ENCODE results near the gene HTT.

HTT gene

DNA sequence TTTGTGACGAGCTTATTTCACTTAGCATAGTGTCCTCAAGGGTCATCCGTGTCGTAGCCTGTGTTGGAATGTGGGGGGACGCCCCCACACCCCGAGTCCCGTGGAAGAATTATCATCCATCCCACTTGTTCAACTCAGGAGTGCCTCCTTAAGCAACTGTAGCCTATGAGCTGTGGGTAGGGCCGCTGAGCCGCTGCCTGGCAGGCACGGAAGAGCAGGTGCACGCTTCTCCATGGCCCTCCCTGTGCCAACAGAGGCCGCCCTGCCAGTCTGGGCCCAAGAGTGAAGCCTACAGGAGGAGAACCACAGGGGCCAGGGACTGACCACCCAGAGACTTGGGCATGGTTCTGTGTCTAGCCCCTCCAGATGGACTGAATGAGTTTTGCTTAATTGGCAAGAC lies 216.0 kb downstream of the HTT start:
- Histone ChIP-seq H3K4me2 (peak overlapping the region in 9 of 11 experiments; percentile 88 to 100 (median 97); a peak in 17 of 22 replicates), H4K20me1 (peaks cover 0 to 26% (median 16%) of the 10 kb centered on the region in 11 experiments; a peak in 14 of 22 replicates), H3K4me1 (peaks cover 61 to 89% (median 84%) of the 10 kb centered on the region in 10 experiments), H3K9ac (0 out of 22 replicates have a peak overlapping the region, but pooled peaks of 1 of the 11 experiments have one; percentile 4), H3K36me3 (peaks cover 0 to 2% (median 0%) of the 10 kb centered on the region in 11 experiments; a peak in 2 of 22 replicates), H3K27ac (peak overlapping the region in 4 of 11 experiments; percentile 27 to 97 (median 92); a peak in 4 of 22 replicates), H3K9me3 (replicated peaks in 1 of 11) (no peaks in the 10 kb centered on the region), H3K27me3 (peaks cover 0 to 28% (median 0%) of the 10 kb centered on the region in 11 experiments; a peak in 5 of 22 replicates), H3K4me3 (no peak overlapping the region)
- no peak for TF ChIP-seq Cebpa-rat (IDR thresholded peaks at IDR 0.05)

GRCh38 chr4:3290889-3291321 lies 216.4 kb downstream of the HTT start:
- TF ChIP-seq Cebpa-rat (IDR thresholded peaks at IDR 0.05): no peak
- peaks cover 57 to 89% (median 84%) of the 10 kb centered on the region in 10 experiments for H3K4me1 ChIP-seq
- H4K20me1 ChIP-seq: peaks cover 0 to 30% (median 18%) of the 10 kb centered on the region in 11 experiments; a peak in 14 of 22 replicates
- peak overlapping the region; percentile 88 to 100 (median 97); a peak in 21 of 22 replicates for H3K4me2 ChIP-seq
- H3K4me3 ChIP-seq: no peak overlapping the region
- peak overlapping the region in 5 of 11 experiments; percentile 27 to 97 (median 89); a peak in 6 of 22 replicates for H3K27ac ChIP-seq
- peaks cover 0 to 6% (median 3%) of the 10 kb centered on the region in 11 experiments; a peak in 8 of 22 replicates for H3K36me3 ChIP-seq
- peaks cover 0 to 2% (median 0%) of the 10 kb centered on the region in 11 experiments; a peak in 4 of 22 replicates for H3K9me3 ChIP-seq (replicated peaks in 1 of 11)
- peaks cover 0 to 25% (median 0%) of the 10 kb centered on the region in 11 experiments; a peak in 5 of 22 replicates for H3K27me3 ChIP-seq
- 0 out of 22 replicates have a peak overlapping the region, but pooled peaks of 1 of the 11 experiments have one; percentile 4 for H3K9ac ChIP-seq

DNA sequence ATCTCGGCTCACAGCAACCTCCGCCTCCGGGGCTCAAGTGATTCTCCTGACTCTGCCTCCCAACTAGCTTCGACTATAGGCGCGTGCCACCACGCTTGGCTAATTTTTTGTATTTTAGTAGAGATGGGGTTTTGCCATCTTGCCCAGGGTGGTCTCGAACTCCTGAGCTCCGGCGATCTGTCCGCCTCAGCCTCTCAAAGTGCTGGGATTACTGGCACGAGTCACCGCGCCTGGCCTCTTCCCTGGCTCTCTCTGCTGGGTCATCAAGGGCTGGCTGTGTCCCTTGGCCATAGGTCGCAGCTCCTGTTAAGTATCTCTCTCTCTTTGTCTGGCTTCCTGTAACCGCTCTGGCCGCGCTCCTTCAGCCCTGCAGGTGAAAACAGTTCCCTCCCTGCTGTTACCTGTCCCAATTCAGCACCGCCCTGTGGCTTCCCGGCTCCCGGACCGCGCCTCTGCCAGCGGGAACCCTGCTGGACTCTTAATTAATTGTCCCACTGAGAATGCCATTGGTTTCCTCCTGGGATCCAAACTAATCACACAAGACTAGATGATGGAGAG lies 217.0 kb downstream of the HTT start:
- peaks cover 53 to 89% (median 85%) of the 10 kb centered on the region in 10 experiments for H3K4me1 ChIP-seq
- H3K36me3 ChIP-seq: peaks cover 0 to 12% (median 8%) of the 10 kb centered on the region in 11 experiments; a peak in 13 of 22 replicates
- peak overlapping the region; percentile 88 to 100 (median 97) for H3K4me2 ChIP-seq
- peaks cover 0 to 8% (median under 1%) of the 10 kb centered on the region in 11 experiments; a peak in 7 of 22 replicates for H3K9me3 ChIP-seq (replicated peaks in 1 of 11)
- no peak for TF ChIP-seq Cebpa-rat (IDR thresholded peaks at IDR 0.05)
- H3K4me3 ChIP-seq: peak overlapping the region; percentile 68 to 90 (median 76)
- peaks cover 3 to 36% (median 24%) of the 10 kb centered on the region in 11 experiments; a peak in 16 of 22 replicates for H4K20me1 ChIP-seq
- peaks cover 0 to 23% (median 0%) of the 10 kb centered on the region in 11 experiments; a peak in 5 of 22 replicates for H3K27me3 ChIP-seq
- peak overlapping the region; percentile 79 to 95 (median 87) for H3K9ac ChIP-seq
- peak overlapping the region; percentile 47 to 97 (median 87); a peak in 21 of 22 replicates for H3K27ac ChIP-seq

DNA sequence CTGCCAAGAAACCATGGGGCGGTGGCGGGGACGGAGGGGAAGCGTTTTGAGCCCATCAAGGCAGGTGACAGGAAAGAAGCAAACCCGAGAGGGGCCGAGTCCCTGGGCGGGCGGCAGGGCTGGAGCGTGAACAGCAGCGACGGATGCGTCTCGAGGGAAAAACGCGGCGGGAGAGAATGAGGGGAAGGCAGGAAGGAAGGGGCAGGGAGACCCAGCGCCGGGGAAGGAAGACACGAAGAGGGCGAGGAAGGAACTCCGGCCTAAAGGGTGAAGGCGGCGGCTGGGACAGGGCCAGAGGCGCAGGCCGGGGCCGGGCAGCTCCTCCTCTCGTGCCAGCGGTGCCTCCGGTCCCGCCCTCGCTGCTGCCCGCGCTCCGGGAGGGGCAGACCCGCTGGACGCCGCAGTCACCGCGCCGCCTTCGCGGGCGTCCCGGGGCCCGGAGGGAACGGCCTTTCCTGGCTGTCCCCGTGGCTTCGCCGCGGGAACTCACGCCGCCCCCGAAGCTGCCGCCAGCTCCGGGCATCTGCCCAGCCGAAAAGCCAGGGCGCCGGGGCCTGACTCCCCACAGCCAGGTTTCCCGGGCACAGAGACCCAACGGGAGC lies 217.6 kb downstream of the HTT start:
- Histone ChIP-seq H3K4me1 (peaks cover 47 to 89% (median 84%) of the 10 kb centered on the region in 10 experiments), H3K9me3 (replicated peaks in 1 of 11) (peaks cover 0 to 13% (median 6%) of the 10 kb centered on the region in 11 experiments; a peak in 14 of 22 replicates), H3K4me2 (peak overlapping the region; percentile 88 to 100 (median 97)), H4K20me1 (peaks cover 9 to 42% (median 30%) of the 10 kb centered on the region in 11 experiments; a peak in 16 of 22 replicates), H3K4me3 (peak overlapping the region; percentile 68 to 90 (median 76)), H3K36me3 (peaks cover 0 to 17% (median 14%) of the 10 kb centered on the region in 11 experiments; a peak in 14 of 22 replicates), H3K9ac (peak overlapping the region; percentile 79 to 95 (median 87)), H3K27ac (peak overlapping the region; percentile 47 to 97 (median 87); a peak in 21 of 22 replicates), H3K27me3 (peaks cover 0 to 17% (median 0%) of the 10 kb centered on the region in 11 experiments; a peak in 5 of 22 replicates)
- no peak for TF ChIP-seq Cebpa-rat (IDR thresholded peaks at IDR 0.05)

- H3K27me3 ChIP-seq: peaks cover 0 to 10% (median 0%) of the 10 kb centered on the region in 11 experiments; a peak in 4 of 22 replicates
- peaks cover 9 to 49% (median 35%) of the 10 kb centered on the region in 11 experiments; a peak in 17 of 22 replicates for H4K20me1 ChIP-seq
- H3K9ac ChIP-seq: peak within 1 kb of the TSS; percentile 88 to 98 (median 95)
- peaks cover 0 to 21% (median 13%) of the 10 kb centered on the region in 11 experiments; a peak in 17 of 22 replicates for H3K9me3 ChIP-seq (replicated peaks in 1 of 11)
- peak within 1 kb of the TSS; percentile 71 to 90 (median 82) for H3K4me3 ChIP-seq
- peaks cover 0 to 25% (median 21%) of the 10 kb centered on the region in 11 experiments; a peak in 16 of 22 replicates for H3K36me3 ChIP-seq
- no peak for TF ChIP-seq Cebpa-rat (IDR thresholded peaks at IDR 0.05)
- peak within 1 kb of the TSS; percentile 61 to 97 (median 91); a peak in 21 of 22 replicates for H3K27ac ChIP-seq
- peak within 1 kb of the TSS; percentile 92 to 100 (median 98) for H3K4me2 ChIP-seq
- H3K4me1 ChIP-seq: peaks cover 40 to 89% (median 79%) of the 10 kb centered on the region in 10 experiments
These were observed 218.3 kb downstream of the HTT start, which contains the start of gene RGS12 for GRCh38 chr4:3292571-3293400. RGS12 (plus strand) TSS chr4:3293021; CDS start chr4:3316171, 23,150 bp downstream.

Data from BLaER1 treated with 17β-estradiol and CSF1 and Interleukin-3, amounts not matched to agents 10 nM and 100 nM (cell line).